A673 (cell line): ENCODE results near the gene ARHGAP11A. TPM values are rescaled to one million over a fixed set of nuclear protein-coding genes. Genes with fewer than 3 reads are reported as not detected.

Experiments
- BruUV-seq: library from RNA; stranded (reverse); fragments of 400-500 nt; replicated peaks from 2 replicates; lab custom pipeline; 2021; lab: Mats Ljungman, UMichigan
- CTCF ChIA-PET: fragments of 300-600 bp; sonication (Branson Sonifier 250); formaldehyde crosslinking; loops from one replicate; lab custom pipeline; 2022; ENCODE audit warnings: antibody characterized with exemption; lab: Charles Lee
- POLR2A ChIA-PET: fragments of 300-600 bp; sonication (Branson Sonifier 250); formaldehyde crosslinking; loops from one replicate; lab custom pipeline; 2022; ENCODE audit warnings: antibody characterized with exemption; ENCODE audit not compliant: low non-redundant PET; lab: Charles Lee
- DNase-seq: peaks from one replicate; pipeline ENCODE4 v3.0.0-alpha.2; 2015; ENCODE audit warnings: low spot score
- H3K27ac ChIP-seq: fragments of 200-600 bp; sonication (generic); 2 replicates; pipeline ENCODE4 v1.5.1; 2016; ENCODE audit warnings: mixed run types, low read depth, mild to moderate bottlenecking, mixed read lengths, antibody characterized with exemption, low read length; ENCODE audit not compliant: poor library complexity, severe bottlenecking
- H3K27me3 ChIP-seq: fragments of 200-600 bp; sonication (generic); replicated peaks from 2 replicates; pipeline ENCODE4 v1.6.1; 2017; ENCODE audit warnings: mixed run types, low read depth, mild to moderate bottlenecking, mixed read lengths, antibody characterized with exemption, low read length; ENCODE audit not compliant: insufficient read depth, poor library complexity
- H3K36me3 ChIP-seq: fragments of 200-600 bp; sonication (generic); 2 replicates; pipeline ENCODE4 v1.6.1; 2016; ENCODE audit warnings: mixed run types, mild to moderate bottlenecking, mixed read lengths, antibody characterized with exemption, low read length; ENCODE audit not compliant: insufficient read depth, poor library complexity, severe bottlenecking
- H3K4me1 ChIP-seq: fragments of 200-600 bp; sonication (generic); 2 replicates; pipeline ENCODE4 v1.6.1; 2017; ENCODE audit warnings: mixed run types, mild to moderate bottlenecking, mixed read lengths, antibody characterized with exemption, low read length; ENCODE audit not compliant: insufficient read depth, poor library complexity, severe bottlenecking
- H3K4me3 ChIP-seq: fragments of 200-600 bp; sonication (generic); 2 replicates; pipeline ENCODE4 v1.5.1; 2016; ENCODE audit warnings: low read depth, mixed run types, mild to moderate bottlenecking, mixed read lengths, low read length; ENCODE audit not compliant: poor library complexity, severe bottlenecking
- H3K9me3 ChIP-seq: fragments of 200-600 bp; sonication (generic); 2 replicates; pipeline ENCODE4 v1.6.1; 2016; ENCODE audit warnings: mixed run types, low read depth, mild to moderate bottlenecking, mixed read lengths, antibody characterized with exemption, low read length; ENCODE audit not compliant: poor library complexity, severe bottlenecking
- EZH2 ChIP-seq: fragments of 200-600 bp; sonication (generic); IDR thresholded peaks from 2 replicates; pipeline ENCODE4 v1.6.1; 2017; ENCODE audit warnings: borderline replicate concordance, low read depth, mild to moderate bottlenecking, mixed read lengths, antibody characterized with exemption, low read length; ENCODE audit not compliant: poor library complexity, severe bottlenecking
- intact Hi-C: fragments of 100-400 bp; cut with micrococcal nuclease; formaldehyde crosslinking; loops from one replicate; pipeline ENCODE4 v1.10.0; 2022; ENCODE audit not compliant: unreplicated experiment
- total RNA-seq: library from RNA; stranded (reverse); gene quantifications from 2 replicates; pipeline ENCODE4 v1.2.3, GENCODE V29; 2021
- TF ChIP-seq, protein P1 (sequence below): fragments of 300-800, 200-600 bp; sonication (generic); conservative IDR thresholded peaks from 2 replicates; pipeline ENCODE4 v1.5.1; 2017; ENCODE audit warnings: low read depth, mild to moderate bottlenecking, antibody characterized with exemption, low read length, moderate library complexity, mixed read lengths

ARHGAP11A gene
- total RNA-seq, 1 experiment from 2014 or later: 173 TPM

DNA sequence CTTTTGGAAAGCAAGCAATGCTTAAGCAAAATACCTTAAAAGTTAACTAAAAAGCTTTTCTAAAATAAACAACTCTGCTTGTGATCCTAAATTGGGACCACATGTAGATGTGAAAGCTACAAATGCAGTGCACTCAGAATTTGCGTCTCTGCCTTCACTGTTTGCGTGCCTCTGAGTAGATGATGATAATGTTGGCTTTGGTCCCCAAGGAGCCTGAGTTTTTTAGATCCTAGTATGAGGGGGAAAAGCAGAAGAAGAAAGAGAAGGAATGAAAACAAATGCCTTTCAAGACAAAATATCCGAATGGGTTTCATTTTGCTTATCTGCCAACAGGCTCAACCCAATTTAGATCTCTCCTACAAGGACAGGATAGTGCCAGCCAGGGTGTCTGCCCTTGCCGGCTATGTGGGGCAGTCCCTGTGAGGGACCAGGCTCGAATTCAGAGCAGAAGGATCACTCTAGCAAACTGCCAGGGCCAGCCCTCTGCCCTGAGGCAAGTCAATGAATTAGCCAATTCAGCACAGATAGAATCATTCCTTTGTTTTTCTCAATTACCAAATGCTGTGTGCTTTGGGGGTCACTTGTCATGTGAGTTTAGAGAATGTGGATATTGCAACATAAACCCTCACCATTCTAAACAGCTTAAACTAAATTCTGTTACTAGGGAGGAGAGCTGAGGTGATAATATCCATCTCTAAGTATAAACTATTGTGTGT, 54.8 kb downstream of the ARHGAP11A start:
- no peaks in the 10 kb centered on the region for H3K4me1 ChIP-seq
- ChIA-PET POLR2A (no interaction called here), CTCF (no interaction called here)
- BruUV-seq: no TSS peak
- TF ChIP-seq EZH2: no peak
- TF ChIP-seq, protein P1, sequence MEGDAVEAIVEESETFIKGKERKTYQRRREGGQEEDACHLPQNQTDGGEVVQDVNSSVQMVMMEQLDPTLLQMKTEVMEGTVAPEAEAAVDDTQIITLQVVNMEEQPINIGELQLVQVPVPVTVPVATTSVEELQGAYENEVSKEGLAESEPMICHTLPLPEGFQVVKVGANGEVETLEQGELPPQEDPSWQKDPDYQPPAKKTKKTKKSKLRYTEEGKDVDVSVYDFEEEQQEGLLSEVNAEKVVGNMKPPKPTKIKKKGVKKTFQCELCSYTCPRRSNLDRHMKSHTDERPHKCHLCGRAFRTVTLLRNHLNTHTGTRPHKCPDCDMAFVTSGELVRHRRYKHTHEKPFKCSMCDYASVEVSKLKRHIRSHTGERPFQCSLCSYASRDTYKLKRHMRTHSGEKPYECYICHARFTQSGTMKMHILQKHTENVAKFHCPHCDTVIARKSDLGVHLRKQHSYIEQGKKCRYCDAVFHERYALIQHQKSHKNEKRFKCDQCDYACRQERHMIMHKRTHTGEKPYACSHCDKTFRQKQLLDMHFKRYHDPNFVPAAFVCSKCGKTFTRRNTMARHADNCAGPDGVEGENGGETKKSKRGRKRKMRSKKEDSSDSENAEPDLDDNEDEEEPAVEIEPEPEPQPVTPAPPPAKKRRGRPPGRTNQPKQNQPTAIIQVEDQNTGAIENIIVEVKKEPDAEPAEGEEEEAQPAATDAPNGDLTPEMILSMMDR: no peak
- H3K27ac ChIP-seq: no peak overlapping the region
- DNase-seq: no peak
- no peaks in the 10 kb centered on the region for H3K36me3 ChIP-seq
- intact Hi-C loops: no loop called here
- H3K4me3 ChIP-seq: no peak overlapping the region
- no peaks in the 10 kb centered on the region for H3K9me3 ChIP-seq
- H3K27me3 ChIP-seq: no peaks in the 10 kb centered on the region

DNA sequence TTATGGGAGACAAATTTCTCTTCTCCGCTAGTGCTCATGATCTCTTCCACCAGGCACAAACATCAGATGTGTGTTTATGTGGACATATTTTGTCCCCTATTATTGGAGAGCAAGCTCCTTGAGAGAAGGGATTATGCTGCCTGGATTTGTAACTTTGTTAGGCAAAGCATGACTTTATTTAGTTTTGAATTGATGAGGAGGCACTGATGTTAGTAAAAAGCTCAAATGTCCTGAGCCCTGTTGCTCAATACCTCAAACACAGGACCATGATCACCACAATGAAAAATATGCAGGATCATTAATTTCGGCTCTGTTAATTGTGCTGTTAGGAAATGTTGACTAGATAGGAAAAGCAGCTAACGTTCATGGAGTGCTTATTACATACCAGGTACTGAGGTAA, 55.3 kb downstream of the ARHGAP11A start:
- Histone ChIP-seq H3K9me3 (no peaks in the 10 kb centered on the region), H3K27me3 (no peaks in the 10 kb centered on the region), H3K27ac (no peak overlapping the region), H3K36me3 (no peaks in the 10 kb centered on the region), H3K4me1 (no peaks in the 10 kb centered on the region), H3K4me3 (no peak overlapping the region)
- TF ChIP-seq EZH2: no peak
- TF ChIP-seq, protein P1: no peak
- POLR2A ChIA-PET: no interaction called here
- no peak for DNase-seq
- CTCF ChIA-PET: no interaction called here
- intact Hi-C loops: no loop called here
- no TSS peak for BruUV-seq

DNA sequence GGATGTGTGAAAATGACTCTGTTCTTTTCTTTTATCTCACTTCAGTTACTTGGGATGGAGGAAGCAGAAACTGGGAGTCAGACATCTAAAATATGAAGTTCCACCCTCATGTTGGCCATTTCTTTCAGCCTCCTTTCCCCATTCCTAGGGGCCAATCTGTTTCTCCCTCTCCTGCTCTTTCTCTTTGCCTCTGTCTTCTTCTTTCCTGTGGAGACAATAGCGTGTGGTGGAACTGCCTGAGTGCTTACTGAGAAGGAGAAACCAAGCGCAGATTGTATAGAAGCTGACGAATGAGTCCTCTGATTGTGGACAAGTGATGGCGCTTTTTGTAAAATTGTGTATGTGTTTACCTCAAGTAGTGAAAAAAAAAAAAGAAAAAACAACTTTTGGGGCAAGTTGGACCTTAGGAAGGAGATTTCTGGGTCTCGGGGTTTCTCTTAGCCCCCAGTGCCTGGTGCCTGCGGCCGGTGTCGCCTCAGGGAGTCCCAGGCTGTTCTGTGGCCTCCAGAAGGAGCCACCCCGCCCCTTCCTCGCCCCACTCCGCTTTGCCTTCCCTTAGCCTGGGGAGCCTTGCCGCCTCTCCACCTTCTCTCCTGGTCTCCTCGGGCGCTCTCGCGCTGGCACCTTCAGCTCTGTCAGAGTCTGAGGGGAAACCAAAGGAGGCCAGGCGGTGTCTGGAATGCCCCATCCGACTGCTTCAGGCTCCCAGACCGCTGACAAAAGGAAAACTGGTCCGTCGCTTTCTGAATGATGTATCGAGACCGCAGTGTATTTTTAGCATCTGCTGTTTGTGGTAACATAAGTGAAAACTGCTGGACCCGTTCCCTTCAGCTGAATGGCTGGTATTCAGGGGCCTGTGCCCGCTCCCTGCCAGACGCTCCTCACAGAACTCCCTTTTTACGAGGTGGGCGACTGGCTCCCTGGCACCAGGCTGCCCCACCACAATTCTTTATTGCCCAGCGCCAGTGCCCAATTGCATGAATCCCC, 56.3 kb downstream of the ARHGAP11A start:
- ChIA-PET POLR2A (no interaction called here), CTCF (no interaction called here)
- no peak for TF ChIP-seq EZH2
- TF ChIP-seq, protein P1: no peak
- DNase-seq: no peak
- H3K4me3 ChIP-seq: no peak overlapping the region
- no peaks in the 10 kb centered on the region for H3K27me3 ChIP-seq
- intact Hi-C loops: no loop called here
- H3K9me3 ChIP-seq: no peaks in the 10 kb centered on the region
- H3K36me3 ChIP-seq: no peaks in the 10 kb centered on the region
- no peak overlapping the region for H3K27ac ChIP-seq
- H3K4me1 ChIP-seq: no peaks in the 10 kb centered on the region
- no TSS peak for BruUV-seq
